GM21576 (cell line): ENCODE results near the gene C20orf144.
A peak's percentile ranks its signal among the peaks of the same experiment; 100 is the strongest.
"Not testable (repeated sequence)": the region's sequence is repeated elsewhere in the genome, so short reads cannot be mapped to it uniquely, and the experiment has no call there.

Source experiments
- ATAC-seq: cut with Tn5 transposase; IDR thresholded peaks from one replicate; pipeline ENCODE4 v1.9.1; 2021; ENCODE audit warnings: mild to moderate bottlenecking, moderate library complexity; ENCODE audit not compliant: unreplicated experiment

Gene C20orf144

GRCh38 chr20:33662172-33662571, at the start of gene C20orf144:
TSS of gene C20orf144 (plus strand) at chr20:33662327. CDS start at chr20:33662346, 19 bp downstream.
- ATAC-seq = no peak

DNA sequence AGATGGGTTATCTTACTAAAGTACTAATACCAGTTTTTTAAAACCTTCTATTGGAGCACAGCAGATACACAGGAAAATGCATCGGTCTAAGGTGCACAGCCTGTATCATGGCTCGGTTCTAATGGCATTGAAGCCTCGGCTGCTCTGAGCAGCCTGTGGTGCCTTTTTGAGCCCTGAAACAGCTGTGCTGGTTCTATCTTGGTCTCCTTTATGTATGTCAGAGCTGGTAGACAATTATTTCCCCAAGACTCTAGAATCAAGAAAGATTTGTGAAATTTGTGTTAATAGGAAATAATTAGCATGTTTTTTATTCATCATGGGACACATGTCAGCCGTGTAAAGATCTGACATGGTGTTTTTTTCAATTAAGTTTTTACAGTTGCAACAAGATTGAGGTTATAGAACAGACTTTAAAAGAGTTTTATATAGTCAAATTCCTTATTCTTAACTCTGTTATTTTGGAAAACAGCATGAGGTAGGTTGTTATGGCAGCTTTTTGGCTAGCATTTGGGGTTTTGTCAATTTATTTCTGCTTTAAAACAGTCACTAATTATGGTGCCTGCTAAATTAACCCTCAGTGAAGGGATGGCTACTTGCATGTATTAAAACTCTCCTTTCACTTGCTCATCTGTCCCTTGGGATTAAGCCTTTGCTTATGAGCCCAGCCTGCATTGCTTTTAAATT, 40.3 kb upstream of the C20orf144 start:
- no peak for ATAC-seq

- ATAC-seq = no peak
Measured at GRCh38 chr20:33622705-33623365, 39.3 kb upstream of the C20orf144 start.

DNA sequence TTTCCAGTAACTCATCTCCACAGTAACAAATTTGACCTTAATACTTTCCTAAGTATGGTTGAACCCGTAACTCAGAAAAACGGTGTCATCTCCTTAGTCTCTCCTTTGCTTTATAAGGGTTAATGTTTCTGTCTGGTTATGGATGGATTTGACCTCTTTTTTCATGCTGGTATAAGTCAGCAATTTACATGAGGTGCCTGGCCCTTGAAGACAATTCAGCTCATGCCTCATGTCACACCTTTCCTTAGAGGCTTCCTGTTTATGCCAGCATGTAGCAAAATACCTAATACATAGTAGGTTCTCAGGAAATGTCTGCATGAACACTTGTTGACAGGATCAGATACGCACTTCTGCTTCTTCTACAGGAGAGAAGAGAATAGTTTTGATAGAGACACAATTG, 37.7 kb upstream of the C20orf144 start:
- ATAC-seq = no peak

GRCh38 chr20:33626190-33626589, 35.9 kb upstream of the C20orf144 start:
- no peak for ATAC-seq

- no peak for ATAC-seq
Measured at GRCh38 chr20:33627577-33628216, 34.4 kb upstream of the C20orf144 start.

DNA sequence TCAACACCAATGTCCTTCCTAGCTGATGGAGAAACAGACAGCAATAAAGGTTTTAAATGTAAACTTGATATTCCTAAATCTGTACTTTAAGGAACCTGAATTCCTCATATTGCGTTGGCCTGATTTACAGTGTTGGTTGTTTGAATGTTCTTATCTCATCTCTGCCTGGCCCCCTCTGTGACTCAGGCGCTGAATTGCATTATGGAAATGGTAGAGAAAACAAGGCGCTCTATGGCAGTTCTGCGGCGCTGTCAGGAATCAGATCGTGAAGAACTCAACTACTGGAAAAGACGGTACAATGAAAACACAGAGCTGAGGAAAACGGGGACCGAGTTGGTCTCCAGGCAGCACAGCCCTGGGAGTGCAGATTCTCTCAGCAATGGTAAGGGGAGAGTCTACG, 32.6 kb upstream of the C20orf144 start:
- no peak for ATAC-seq

DNA sequence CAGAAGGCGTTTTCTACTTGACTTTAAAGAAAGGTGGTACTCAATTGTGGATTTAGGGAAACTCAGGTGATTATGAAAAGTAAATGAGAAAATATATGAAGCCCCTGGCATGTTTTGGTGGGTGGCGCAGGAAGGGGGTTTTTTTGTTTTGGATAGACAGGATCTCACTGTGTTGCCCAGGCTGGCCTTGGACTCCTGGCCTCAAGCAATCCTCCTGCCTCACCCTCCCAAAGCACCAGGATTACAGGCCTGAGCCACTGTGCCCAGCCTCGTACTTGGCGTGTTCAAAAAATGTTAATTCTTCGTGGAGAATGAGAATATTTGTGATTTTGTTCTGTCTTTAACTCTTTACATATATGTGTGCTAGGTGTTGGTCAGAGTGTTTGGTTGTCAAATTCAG, 32.1 kb upstream of the C20orf144 start:
- ATAC-seq = no peak

DNA sequence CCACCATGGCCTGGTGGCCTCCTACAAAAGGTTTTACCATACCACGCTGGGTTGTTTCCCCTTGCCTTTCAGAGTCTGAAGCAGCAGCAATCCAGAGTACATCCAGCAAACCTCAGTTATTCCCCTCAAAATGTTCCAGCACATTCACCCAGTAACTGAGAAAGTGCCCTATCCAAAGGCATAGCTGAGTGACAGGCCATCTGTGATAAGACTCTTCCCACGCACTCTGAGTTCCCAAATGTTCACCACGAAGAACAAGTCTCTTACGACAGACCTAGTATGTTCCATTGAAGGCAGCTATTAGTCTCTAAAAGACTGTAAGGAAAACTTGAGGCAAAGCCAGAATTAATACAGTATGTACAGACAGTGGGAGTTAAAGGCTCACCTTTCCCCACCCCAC, 31.6 kb upstream of the C20orf144 start:
- ATAC-seq = no peak

DNA sequence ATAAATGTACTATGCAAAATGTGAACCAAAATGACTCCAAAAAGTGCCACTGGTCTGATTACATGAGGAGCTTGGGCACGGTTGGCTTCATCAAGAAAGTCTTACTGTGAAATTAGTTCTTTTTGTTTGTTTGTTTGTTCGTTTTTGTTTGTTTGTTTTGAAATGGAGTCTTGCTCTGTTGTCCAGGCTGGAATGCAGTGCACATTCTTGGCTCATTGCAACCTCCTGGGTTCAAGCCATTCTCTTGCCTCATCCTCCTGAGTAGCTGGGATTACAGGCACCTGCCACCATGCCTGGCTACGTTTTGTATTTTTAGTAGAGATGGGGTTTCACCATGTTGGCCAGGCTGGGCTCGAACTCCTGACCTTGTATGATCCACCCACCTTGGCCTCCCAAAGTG, 30.2 kb upstream of the C20orf144 start:
- not testable (repeated sequence) for ATAC-seq

- no peak for ATAC-seq
Measured at GRCh38 chr20:33635341-33635740, 26.8 kb upstream of the C20orf144 start.

GRCh38 chr20:33636776-33637175, 25.4 kb upstream of the C20orf144 start:
- ATAC-seq = no peak

GRCh38 chr20:33640287-33640686, 21.8 kb upstream of the C20orf144 start:
- ATAC-seq = no peak

DNA sequence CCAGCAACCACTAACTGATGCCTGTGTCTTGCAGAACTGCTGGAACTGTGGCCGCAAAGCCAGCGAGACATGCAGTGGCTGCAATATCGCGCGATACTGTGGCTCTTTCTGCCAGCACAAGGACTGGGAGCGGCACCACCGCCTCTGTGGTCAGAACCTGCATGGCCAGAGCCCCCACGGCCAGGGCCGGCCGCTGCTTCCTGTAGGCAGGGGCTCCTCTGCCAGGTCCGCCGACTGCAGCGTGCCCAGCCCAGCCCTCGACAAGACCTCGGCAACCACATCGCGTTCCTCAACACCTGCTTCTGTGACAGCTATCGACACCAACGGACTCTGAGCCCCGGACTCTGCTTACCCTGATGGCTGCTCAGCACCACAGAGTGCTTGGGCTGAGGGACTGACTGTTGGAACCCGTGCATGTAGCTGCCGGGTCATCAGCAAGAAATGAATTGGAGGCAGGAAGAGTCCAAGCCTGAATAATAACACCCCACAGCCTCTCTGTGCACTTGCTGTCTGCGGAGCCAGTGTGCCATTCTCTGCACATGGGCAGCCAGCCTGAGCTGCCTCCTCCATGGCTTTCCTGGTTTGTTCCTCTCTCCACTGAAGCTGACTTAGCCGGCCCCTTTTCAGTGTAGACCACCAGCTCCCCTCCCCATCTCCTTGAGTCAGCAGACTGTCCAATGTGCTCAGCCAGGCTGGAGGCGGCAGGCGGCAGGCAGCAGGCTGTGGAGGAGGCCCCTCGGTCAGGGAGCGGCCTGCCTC, 17.6 kb upstream of the C20orf144 start:
- ATAC-seq = no peak

DNA sequence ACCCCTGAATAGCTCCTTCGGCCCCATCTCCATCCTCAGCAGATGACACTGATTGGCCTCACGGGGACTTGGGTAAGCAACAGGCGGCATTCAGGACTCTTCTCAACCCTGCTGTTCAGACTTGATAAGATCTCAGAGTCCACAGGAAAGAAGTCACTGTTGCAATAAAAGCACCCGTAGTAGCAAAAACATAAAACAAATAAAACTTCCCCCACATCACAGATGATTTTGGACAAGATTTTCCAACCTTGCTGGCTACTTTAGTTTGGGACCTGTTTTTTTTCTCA, 17.1 kb upstream of the C20orf144 start:
- ATAC-seq = no peak

DNA sequence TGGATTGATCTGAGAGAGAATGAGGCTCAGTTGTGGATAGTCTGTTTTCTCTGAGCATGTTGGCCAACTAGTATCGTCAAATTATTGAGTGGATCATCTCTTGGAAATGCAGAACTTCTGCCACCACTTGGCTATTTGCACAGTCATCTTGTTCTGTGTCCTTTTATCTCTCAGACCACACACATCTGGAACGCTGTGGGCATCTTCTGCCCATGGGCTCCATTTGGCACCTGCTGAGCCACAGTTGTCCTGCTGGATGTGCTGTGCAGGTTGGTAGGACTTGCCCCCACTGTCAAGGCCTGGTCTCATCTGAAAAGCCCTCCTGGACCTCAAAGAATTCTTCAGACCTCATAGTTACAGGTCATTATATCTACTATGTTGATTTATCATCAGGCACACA, 16.7 kb upstream of the C20orf144 start:
- ATAC-seq = no peak

DNA sequence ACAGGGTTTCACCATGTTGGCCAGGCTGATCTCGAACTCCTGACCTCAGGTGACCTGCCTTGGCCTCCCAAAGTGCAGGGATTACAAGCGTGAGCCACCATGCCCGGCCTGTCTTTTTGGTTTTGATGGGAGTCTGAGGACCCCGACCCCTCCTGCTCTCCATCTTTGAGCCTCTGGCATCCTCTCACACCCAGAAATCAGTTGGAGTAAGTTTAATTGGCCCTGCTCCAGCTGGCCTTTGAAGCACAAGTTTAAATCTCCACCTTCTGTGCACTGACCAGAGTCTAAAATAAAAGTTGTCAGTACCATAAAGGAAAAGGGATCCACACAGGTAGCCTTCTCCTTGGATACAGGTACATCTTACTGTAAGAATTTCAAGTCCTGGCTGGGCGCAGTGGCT, 15.9 kb upstream of the C20orf144 start:
- ATAC-seq = no peak

DNA sequence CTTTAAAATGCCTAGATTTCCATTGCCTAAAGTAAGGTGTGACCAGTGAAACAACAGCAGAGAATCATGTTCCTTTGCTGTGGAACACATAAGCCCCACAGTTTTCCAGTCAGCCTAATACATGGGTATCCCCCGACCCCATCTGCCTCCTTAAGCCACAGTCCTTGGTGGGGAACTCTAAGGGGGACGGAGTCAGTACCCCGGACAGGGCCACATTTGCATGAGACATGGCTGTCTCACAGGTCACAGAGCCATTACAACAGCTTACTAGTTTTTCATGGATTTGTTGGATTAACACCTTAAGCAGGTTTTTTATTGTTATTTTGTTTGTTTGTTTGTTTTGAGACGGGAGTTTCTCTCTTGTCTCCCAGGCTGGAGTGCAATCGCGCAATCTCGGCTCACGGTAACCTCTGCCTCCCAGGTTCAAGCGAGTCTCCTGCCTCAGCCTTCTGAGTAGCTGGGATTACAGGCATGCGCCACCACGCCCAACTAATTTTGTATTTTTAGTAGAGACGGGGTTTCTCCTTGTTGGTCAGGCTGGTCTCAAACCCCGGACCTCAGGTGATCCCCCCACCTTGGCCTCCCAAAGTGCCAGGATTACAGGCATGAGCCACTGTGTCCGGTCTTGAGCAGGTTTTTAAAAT, 15.0 kb upstream of the C20orf144 start:
- ATAC-seq = not testable (repeated sequence)

- peak; percentile 73 for ATAC-seq
Measured at GRCh38 chr20:33647603-33648395, 14.3 kb upstream of the C20orf144 start.

DNA sequence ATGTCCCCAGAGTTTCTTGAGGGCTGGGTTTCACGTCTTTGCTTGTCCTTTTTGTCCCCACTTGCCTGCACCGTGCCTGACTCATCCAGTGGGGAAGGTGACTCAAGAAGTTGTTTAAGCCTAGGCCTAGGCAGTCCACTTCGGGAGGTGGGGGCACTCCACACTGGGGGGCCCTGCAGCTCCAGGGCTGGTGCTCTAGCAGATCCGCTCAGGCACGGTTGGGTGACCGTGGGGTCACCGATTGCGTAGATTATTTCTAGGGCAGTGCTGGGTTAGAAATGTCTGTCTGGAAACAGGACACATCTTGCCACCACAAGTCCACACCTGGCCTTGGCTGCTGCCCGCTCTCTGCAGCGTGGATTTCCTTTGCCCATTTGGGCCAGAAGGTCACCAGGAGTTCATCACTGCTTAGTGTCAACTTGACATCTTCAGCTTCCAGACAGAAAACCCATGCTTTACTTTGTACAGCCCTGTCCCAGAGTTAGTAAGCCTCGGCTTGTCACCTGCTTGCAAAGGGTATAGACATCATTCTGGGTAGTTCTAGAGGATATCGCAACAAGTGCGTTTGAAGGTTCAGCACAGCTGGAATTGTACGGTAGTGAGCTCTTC, 13.6 kb upstream of the C20orf144 start:
- no peak for ATAC-seq
